IMR-90 (cell line): Measurements from ENCODE around the gene CUL4A. TPM values are rescaled to one million over a fixed set of nuclear protein-coding genes. Genes with fewer than 3 reads are reported as not detected.

Experiments used
- ATAC-seq: fragments of 200-7000 bp; cut with Tn5 transposase; 2 replicates; pipeline ENCODE4 v1.9.1; 2020; ENCODE audit warnings: low read depth, mild to moderate bottlenecking, moderate library complexity
- BruUV-seq: library from RNA; stranded (reverse); fragments of 400-500 nt; replicated peaks from 2 replicates; lab custom pipeline; 2021; lab: Mats Ljungman, UMichigan
- CTCF ChIA-PET: fragments of 300-600 bp; formaldehyde crosslinking; extraction: SDS; loops from one replicate; lab custom pipeline; 2021; ENCODE audit warnings: antibody characterized with exemption; lab: Yijun Ruan, JAX
- POLR2A ChIA-PET: fragments of 300-600 bp; sonication (Branson Sonifier 250); formaldehyde crosslinking; loops from one replicate; lab custom pipeline; 2022; ENCODE audit warnings: antibody characterized with exemption; ENCODE audit not compliant: unreplicated experiment; lab: Charles Lee
- DNase-seq: peaks from one replicate; pipeline ENCODE4 v3.0.0; 2013
- H2AFZ ChIP-seq: replicated peaks from 2 replicates; pipeline ENCODE3; 2013; ENCODE audit warnings: low read length, mild to moderate bottlenecking; ENCODE audit not compliant: poor library complexity
- H2AK5ac ChIP-seq: 2 replicates; pipeline ENCODE4 v1.6.1; 2013; ENCODE audit warnings: low read depth, low read length, inconsistent platforms
- H2AK9ac ChIP-seq: replicated peaks from 2 replicates; pipeline ENCODE3; 2013; ENCODE audit warnings: mild to moderate bottlenecking, low read depth, low read length, moderate library complexity; ENCODE audit not compliant: poor library complexity
- H2BK120ac ChIP-seq: 2 replicates; pipeline ENCODE4 v1.6.1; 2013; ENCODE audit warnings: low read depth, low read length, inconsistent platforms
- H2BK15ac ChIP-seq: 3 replicates; pipeline ENCODE4 v1.6.1; 2013; ENCODE audit warnings: low read depth, low read length, inconsistent platforms
- H2BK20ac ChIP-seq: 2 replicates; pipeline ENCODE4 v1.6.1; 2013; ENCODE audit warnings: low read depth, mild to moderate bottlenecking, inconsistent platforms, low read length, moderate library complexity
- H2BK5ac ChIP-seq: 2 replicates; pipeline ENCODE4 v1.6.1; 2013; ENCODE audit warnings: mild to moderate bottlenecking, low read depth, low read length, inconsistent platforms; ENCODE audit not compliant: poor library complexity, severe bottlenecking
- H3K14ac ChIP-seq: replicated peaks from 2 replicates; pipeline ENCODE4 v1.6.1; 2013; ENCODE audit warnings: low read depth, low read length, inconsistent platforms
- H3K18ac ChIP-seq: 2 replicates; pipeline ENCODE4 v1.6.1; 2013; ENCODE audit warnings: low read depth, low read length, control low read depth
- H3K23ac ChIP-seq: 2 replicates; pipeline ENCODE4 v1.6.1; 2013; ENCODE audit warnings: low read depth, low read length, inconsistent platforms
- H3K27ac ChIP-seq: 2 replicates; pipeline ENCODE4 v1.5.1; 2013; ENCODE audit warnings: mild to moderate bottlenecking, control low read depth, low read length; ENCODE audit not compliant: insufficient read depth
- H3K27me3 ChIP-seq: 2 replicates; pipeline ENCODE4 v1.6.1; 2013; ENCODE audit warnings: low read length; ENCODE audit not compliant: control insufficient read depth, insufficient read depth
- H3K36me3 ChIP-seq: 2 replicates; pipeline ENCODE4 v1.6.1; 2013; ENCODE audit warnings: low read length, mixed read lengths; ENCODE audit not compliant: control insufficient read depth, insufficient read depth
- H3K4ac ChIP-seq: 2 replicates; pipeline ENCODE4 v1.6.1; 2013; ENCODE audit warnings: low read depth, low read length, inconsistent platforms
- H3K4me1 ChIP-seq: 2 replicates; pipeline ENCODE4 v1.6.1; 2013; ENCODE audit warnings: low read length, mixed read lengths; ENCODE audit not compliant: control insufficient read depth, insufficient read depth
- H3K4me2 ChIP-seq: 2 replicates; pipeline ENCODE4 v1.6.1; 2013; ENCODE audit warnings: low read depth, mild to moderate bottlenecking, control low read depth, low read length, moderate library complexity
- H3K4me3 ChIP-seq: 2 replicates; pipeline ENCODE4 v1.5.1; 2013; ENCODE audit warnings: low read depth, mild to moderate bottlenecking, control low read depth, low read length, moderate library complexity; ENCODE audit not compliant: insufficient read depth
- H3K56ac ChIP-seq: 2 replicates; pipeline ENCODE4 v1.6.1; 2013; ENCODE audit warnings: low read length, inconsistent platforms; ENCODE audit not compliant: insufficient read depth; ENCODE audit errors: extremely low read depth
- H3K79me1 ChIP-seq, 2 experiments: 2 replicates each; pipeline ENCODE4 v1.6.1; 2013; ENCODE audit warnings: low read length in 2 of 2, inconsistent platforms in 1 of 2, low read depth in 1 of 2
- H3K9ac ChIP-seq: 2 replicates; pipeline ENCODE4 v1.6.1; 2013; ENCODE audit warnings: low read depth, low read length, control low read depth
- H3K9me1 ChIP-seq: 2 replicates; pipeline ENCODE4 v1.6.1; 2013; ENCODE audit warnings: low read length, inconsistent platforms; ENCODE audit not compliant: insufficient read depth
- H3K9me3 ChIP-seq: 2 replicates; pipeline ENCODE4 v1.6.1; 2013; ENCODE audit warnings: low read length; ENCODE audit not compliant: control insufficient read depth, insufficient read depth
- H4K20me1 ChIP-seq: 2 replicates; pipeline ENCODE4 v1.6.1; 2013; ENCODE audit warnings: low read length, inconsistent platforms; ENCODE audit not compliant: insufficient read depth
- H4K5ac ChIP-seq: 2 replicates; pipeline ENCODE4 v1.6.1; 2013; ENCODE audit warnings: mild to moderate bottlenecking, low read depth, low read length, control low read depth
- H4K8ac ChIP-seq, 2 experiments: 2 replicates each; pipeline ENCODE4 v1.6.1; 2013; ENCODE audit warnings: low read depth in 2 of 2, low read length in 2 of 2, control low read depth in 1 of 2, inconsistent platforms in 1 of 2
- H4K91ac ChIP-seq: 2 replicates; pipeline ENCODE4 v1.6.1; 2013; ENCODE audit warnings: low read depth, low read length, inconsistent platforms; ENCODE audit not compliant: insufficient read depth
- CEBPB ChIP-seq: IDR thresholded peaks from 2 replicates; pipeline ENCODE4 v1.6.1; 2012; ENCODE audit warnings: low read depth, low read length, improper control_type of control experiment
- FOS ChIP-seq: fragments of 150-350 bp; IDR thresholded peaks from 2 replicates; pipeline ENCODE4 v1.6.1; 2016; ENCODE audit warnings: low read depth, low read length
- RAD21 ChIP-seq: IDR thresholded peaks from 2 replicates; pipeline ENCODE4 v1.6.1; 2012; ENCODE audit warnings: low read length, improper control_type of control experiment
- RFX5 ChIP-seq: IDR thresholded peaks from 2 replicates; pipeline ENCODE4 v1.8.0; 2012; ENCODE audit warnings: low read depth, mild to moderate bottlenecking, low read length, moderate library complexity
- SMC3 ChIP-seq: fragments of 150-350 bp; IDR thresholded peaks from 2 replicates; pipeline ENCODE4 v1.6.1; 2016; ENCODE audit warnings: low read depth, mild to moderate bottlenecking, antibody characterized with exemption, low read length, moderate library complexity
- WGBS, 2 experiments: methylation state at CpG; one replicate each; pipeline versions ENCODE4 v1.1.5 to v1.1.7; 2013; ENCODE audit warnings: missing lambda C conversion rate in 2 of 2; ENCODE audit not compliant: insufficient read length in 1 of 2; ENCODE audit errors: extremely low coverage in 2 of 2; 5-methylcytosine and 5-hydroxymethylcytosine counted together
- dilution Hi-C: fragments of 300-500 bp; cut with HindIII; formaldehyde crosslinking; loops from one replicate; pipeline ENCODE4 v1.14.3; 2018; ENCODE audit warnings: low sequenced_read_pairs; ENCODE audit not compliant: unreplicated experiment
- in situ Hi-C: fragments of 300-500 bp; cut with MboI; formaldehyde crosslinking; loops from 3 replicates; pipeline ENCODE4 v1.14.3; 2019; ENCODE audit warnings: low sequenced_read_pairs, inconsistent platforms, mixed read lengths
- intact Hi-C: fragments of 100-400 bp; cut with micrococcal nuclease; formaldehyde crosslinking; loops from 2 replicates; pipeline ENCODE4 v1.10.0; 2022
- polyA plus RNA-seq, 3 experiments: library from polyadenylated mRNA; depleted of rRNA; stranded (reverse); fragments of >200 nt; gene quantifications; 2 replicates each; pipeline ENCODE4 v1.2.3, GENCODE V29; 2012; ENCODE audit warnings: low replicate concordance in 1 of 3
- total RNA-seq: library from RNA; depleted of rRNA; stranded (reverse); fragments of >200 nt; gene quantifications from 2 replicates; pipeline ENCODE4 v1.2.3, GENCODE V29; 2012
- TF ChIP-seq, protein P1 (sequence below): fragments of 150-350 bp; IDR thresholded peaks from 2 replicates; pipeline ENCODE4 v1.6.1; 2017; ENCODE audit warnings: mild to moderate bottlenecking, antibody characterized with exemption, low read length, low read depth
- TF ChIP-seq, protein P2 (sequence below): fragments of 150-350 bp; IDR thresholded peaks from 2 replicates; pipeline ENCODE4 v1.6.1; 2016; ENCODE audit warnings: low read depth, mild to moderate bottlenecking, low read length, moderate library complexity, borderline replicate concordance
- TF ChIP-seq, protein P3 (sequence below): conservative IDR thresholded peaks from 2 replicates; pipeline ENCODE4 v1.5.1; 2012; ENCODE audit warnings: mild to moderate bottlenecking, low read depth, low read length, improper control_type of control experiment

The CUL4A gene
- total and polyA plus RNA-seq, 2 of the 4 experiments (the other 2 are of a cell fraction), result 86.0 to 146 TPM

DNA sequence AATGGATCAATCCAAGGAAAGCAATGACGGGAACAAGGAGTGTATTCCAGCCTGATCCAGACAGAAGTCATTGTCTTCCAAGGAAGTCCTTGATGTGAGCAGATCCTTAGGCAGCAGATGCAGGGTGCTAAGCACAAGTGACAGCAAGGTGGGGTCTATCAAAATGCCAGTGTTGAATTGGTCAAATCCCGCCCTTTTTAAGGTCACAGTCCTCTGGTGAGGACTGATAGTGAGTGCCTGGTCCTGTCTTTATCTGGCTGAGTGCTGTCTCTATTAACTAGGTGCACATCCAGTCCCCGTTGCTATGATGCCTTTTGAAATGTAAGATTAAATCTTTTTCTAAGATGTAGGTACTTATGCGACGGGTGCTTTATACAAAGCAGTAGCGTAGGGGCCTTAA lies 86.4 kb downstream of the CUL4A start:
- BruUV-seq, result no TSS peak
- H3K4ac ChIP-seq, result no peak overlapping the region
- intact Hi-C loops, result no loop called here

More for the DNA sequence above, 86.4 kb downstream of the CUL4A start:
- Histone ChIP-seq H4K8ac (peak overlapping the region; percentile 100), H3K4me3 (no peak overlapping the region), H2BK15ac (no peak overlapping the region), H3K23ac (no peak overlapping the region), H2AK9ac (peak overlapping the region; percentile 23), H4K5ac (peak overlapping the region; percentile 9; the same call in 1 of the 2 replicates), H2AFZ (peak overlapping the region; percentile 23), H3K9ac (no peak overlapping the region), H4K91ac (no peak overlapping the region), H2AK5ac (no peak overlapping the region), H3K4me1 (peaks cover 4% of the 10 kb centered on the region; the same call in 1 of the 2 replicates), H3K9me3 (no peaks in the 10 kb centered on the region), H3K14ac (no peak overlapping the region), H3K9me1 (peaks cover 7% of the 10 kb centered on the region; the same call in 1 of the 2 replicates), H4K20me1 (peaks cover 26% of the 10 kb centered on the region), H3K79me1 (peaks cover 4 to 34% of the 10 kb centered on the region in 2 experiments; a peak in 3 of 4 replicates), H2BK5ac (no peak overlapping the region), H2BK120ac (no peak overlapping the region), H3K27ac (no peak overlapping the region), H3K56ac (no peak overlapping the region), H3K18ac (no peak overlapping the region), H3K4me2 (no peak overlapping the region), H2BK20ac (no peak overlapping the region), H3K36me3 (no peaks in the 10 kb centered on the region), H3K27me3 (no peaks in the 10 kb centered on the region)
- 100% methylated on average over 2 of the region's 6 CpGs; no CpG with 5 or more reads in 1 of the 2 experiments for WGBS, 2 experiments
- in situ Hi-C loops (no loop called here), dilution Hi-C loops (no loop called here)
- CTCF ChIA-PET, result no interaction called here
- TF ChIP-seq, protein P1, sequence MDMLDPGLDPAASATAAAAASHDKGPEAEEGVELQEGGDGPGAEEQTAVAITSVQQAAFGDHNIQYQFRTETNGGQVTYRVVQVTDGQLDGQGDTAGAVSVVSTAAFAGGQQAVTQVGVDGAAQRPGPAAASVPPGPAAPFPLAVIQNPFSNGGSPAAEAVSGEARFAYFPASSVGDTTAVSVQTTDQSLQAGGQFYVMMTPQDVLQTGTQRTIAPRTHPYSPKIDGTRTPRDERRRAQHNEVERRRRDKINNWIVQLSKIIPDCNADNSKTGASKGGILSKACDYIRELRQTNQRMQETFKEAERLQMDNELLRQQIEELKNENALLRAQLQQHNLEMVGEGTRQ, result no peak
- TF ChIP-seq, protein P2, sequence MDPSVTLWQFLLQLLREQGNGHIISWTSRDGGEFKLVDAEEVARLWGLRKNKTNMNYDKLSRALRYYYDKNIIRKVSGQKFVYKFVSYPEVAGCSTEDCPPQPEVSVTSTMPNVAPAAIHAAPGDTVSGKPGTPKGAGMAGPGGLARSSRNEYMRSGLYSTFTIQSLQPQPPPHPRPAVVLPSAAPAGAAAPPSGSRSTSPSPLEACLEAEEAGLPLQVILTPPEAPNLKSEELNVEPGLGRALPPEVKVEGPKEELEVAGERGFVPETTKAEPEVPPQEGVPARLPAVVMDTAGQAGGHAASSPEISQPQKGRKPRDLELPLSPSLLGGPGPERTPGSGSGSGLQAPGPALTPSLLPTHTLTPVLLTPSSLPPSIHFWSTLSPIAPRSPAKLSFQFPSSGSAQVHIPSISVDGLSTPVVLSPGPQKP, result no peak
- TF ChIP-seq CEBPB, result no peak
- TF ChIP-seq RFX5, result no peak
- no peak for TF ChIP-seq FOS
- TF ChIP-seq, protein P3, sequence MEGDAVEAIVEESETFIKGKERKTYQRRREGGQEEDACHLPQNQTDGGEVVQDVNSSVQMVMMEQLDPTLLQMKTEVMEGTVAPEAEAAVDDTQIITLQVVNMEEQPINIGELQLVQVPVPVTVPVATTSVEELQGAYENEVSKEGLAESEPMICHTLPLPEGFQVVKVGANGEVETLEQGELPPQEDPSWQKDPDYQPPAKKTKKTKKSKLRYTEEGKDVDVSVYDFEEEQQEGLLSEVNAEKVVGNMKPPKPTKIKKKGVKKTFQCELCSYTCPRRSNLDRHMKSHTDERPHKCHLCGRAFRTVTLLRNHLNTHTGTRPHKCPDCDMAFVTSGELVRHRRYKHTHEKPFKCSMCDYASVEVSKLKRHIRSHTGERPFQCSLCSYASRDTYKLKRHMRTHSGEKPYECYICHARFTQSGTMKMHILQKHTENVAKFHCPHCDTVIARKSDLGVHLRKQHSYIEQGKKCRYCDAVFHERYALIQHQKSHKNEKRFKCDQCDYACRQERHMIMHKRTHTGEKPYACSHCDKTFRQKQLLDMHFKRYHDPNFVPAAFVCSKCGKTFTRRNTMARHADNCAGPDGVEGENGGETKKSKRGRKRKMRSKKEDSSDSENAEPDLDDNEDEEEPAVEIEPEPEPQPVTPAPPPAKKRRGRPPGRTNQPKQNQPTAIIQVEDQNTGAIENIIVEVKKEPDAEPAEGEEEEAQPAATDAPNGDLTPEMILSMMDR, result no peak
- no peak for TF ChIP-seq RAD21
- TF ChIP-seq SMC3, result no peak
- no peak for DNase-seq
- POLR2A ChIA-PET, result no interaction called here
- no peak for ATAC-seq
